ENCODE results near the gene CPA1.

The CPA1 gene

DNA sequence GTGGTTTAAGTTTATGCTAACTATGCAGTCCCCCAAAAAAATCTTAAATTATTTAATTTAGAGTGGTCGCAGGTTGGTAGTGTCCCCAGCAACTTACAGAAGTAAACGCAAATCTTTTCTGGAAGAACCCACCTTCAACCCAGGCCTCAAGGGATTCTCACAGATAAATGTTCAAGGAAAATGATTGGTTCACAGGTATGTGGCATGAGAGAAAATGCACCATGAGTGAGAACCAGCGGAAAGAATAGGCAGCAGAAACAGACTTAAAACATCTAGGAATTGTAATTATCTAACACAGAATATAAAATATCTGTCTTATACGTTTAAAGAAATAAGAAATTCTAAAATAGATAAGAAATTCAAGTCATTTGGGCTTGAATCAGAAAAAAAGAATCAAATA is 38.4 kb upstream of the CPA1 start:
- TF ChIP-seq, protein P1, sequence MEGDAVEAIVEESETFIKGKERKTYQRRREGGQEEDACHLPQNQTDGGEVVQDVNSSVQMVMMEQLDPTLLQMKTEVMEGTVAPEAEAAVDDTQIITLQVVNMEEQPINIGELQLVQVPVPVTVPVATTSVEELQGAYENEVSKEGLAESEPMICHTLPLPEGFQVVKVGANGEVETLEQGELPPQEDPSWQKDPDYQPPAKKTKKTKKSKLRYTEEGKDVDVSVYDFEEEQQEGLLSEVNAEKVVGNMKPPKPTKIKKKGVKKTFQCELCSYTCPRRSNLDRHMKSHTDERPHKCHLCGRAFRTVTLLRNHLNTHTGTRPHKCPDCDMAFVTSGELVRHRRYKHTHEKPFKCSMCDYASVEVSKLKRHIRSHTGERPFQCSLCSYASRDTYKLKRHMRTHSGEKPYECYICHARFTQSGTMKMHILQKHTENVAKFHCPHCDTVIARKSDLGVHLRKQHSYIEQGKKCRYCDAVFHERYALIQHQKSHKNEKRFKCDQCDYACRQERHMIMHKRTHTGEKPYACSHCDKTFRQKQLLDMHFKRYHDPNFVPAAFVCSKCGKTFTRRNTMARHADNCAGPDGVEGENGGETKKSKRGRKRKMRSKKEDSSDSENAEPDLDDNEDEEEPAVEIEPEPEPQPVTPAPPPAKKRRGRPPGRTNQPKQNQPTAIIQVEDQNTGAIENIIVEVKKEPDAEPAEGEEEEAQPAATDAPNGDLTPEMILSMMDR (IDR thresholded peaks at IDR 0.05; ENCODE audit: low read depth, low read length, missing control alignments), result no peak
- DNase-seq (ENCODE audit: low read depth), result no peak
- no peak overlapping the region for H3K4me3 ChIP-seq (ENCODE audit: low read depth, low read length)

DNA sequence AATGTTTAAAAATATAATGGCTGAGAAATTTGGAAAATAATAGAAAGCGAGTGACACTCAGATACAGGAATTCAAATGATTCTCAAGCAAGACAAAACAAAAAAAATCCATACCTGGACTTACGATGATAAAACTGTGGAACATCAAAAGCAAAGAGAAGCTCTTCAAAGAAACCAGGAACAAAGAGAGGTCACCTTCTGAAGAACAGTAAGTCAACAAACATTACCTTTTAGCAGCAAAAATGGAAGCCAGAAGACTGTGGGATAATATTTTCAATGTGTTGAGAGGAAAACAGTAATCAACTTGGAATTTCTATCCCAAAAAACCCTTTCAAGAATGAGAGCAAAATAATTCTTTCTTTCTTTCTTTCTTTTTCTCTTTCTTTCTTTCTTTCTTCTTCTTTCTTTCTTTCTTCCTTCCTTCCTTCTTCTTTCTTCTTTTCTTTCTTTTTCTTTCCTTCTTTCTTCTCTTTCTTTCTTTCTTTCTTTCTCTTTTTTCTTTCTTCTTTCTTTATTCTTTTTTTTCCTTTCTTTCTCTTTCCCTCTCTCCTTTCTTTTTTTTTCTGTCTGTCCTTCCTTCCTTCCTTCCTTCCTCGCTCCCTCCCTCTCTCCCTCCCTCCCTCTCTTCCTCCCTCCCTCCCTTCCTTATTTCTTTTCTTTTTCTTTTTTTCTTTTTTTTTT is 37.5 kb upstream of the CPA1 start:
- no peak overlapping the region for H3K4me3 ChIP-seq (ENCODE audit: low read depth, low read length)
- no peak for DNase-seq (ENCODE audit: low read depth)
- TF ChIP-seq, protein P1 (IDR thresholded peaks at IDR 0.05; ENCODE audit: low read depth, low read length, missing control alignments), result no peak

GRCh38 chr7:130344271-130344866 is 35.9 kb upstream of the CPA1 start, which contains the start of gene CPA5:
CPA5 (plus strand) TSS chr7:130344816; CDS start chr7:130346486, 1,670 bp downstream.
- no peak within 1 kb of the TSS for H3K4me3 ChIP-seq (ENCODE audit: low read depth, low read length)
- TF ChIP-seq, protein P1 (IDR thresholded peaks at IDR 0.05; ENCODE audit: low read depth, low read length, missing control alignments), result no peak
- no peak for DNase-seq (ENCODE audit: low read depth)

DNA sequence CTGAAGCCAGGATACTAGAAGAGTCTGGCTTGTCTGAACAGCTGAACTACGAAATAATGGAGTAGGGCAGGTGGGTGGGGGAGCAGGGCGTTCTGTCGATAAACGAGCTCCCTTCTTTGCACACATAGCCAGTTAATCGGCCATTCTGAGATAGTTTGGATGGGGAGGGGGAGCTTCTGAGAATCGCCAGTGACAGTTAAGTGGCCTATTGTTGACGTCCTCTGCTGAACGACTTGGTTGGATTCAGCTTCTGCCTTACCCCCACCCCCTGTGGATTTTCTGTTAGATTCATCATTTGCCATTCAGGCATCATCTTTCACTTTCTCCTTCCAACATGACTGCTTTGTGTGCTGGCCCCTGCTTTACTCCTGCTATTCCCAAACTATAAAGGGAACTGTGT is 35.2 kb upstream of the CPA1 start:
- no peak for DNase-seq (ENCODE audit: low read depth)
- no peak overlapping the region for H3K4me3 ChIP-seq (ENCODE audit: low read depth, low read length)
- TF ChIP-seq, protein P1 (IDR thresholded peaks at IDR 0.05; ENCODE audit: low read depth, low read length, missing control alignments), result no peak

- TF ChIP-seq, protein P1 (IDR thresholded peaks at IDR 0.05; ENCODE audit: low read depth, low read length, missing control alignments), result no peak
- no peak overlapping the region for H3K4me3 ChIP-seq (ENCODE audit: low read depth, low read length)
- no peak for DNase-seq (ENCODE audit: low read depth)
Observed at GRCh38 chr7:130345725-130346124, 34.6 kb upstream of the CPA1 start.

DNA sequence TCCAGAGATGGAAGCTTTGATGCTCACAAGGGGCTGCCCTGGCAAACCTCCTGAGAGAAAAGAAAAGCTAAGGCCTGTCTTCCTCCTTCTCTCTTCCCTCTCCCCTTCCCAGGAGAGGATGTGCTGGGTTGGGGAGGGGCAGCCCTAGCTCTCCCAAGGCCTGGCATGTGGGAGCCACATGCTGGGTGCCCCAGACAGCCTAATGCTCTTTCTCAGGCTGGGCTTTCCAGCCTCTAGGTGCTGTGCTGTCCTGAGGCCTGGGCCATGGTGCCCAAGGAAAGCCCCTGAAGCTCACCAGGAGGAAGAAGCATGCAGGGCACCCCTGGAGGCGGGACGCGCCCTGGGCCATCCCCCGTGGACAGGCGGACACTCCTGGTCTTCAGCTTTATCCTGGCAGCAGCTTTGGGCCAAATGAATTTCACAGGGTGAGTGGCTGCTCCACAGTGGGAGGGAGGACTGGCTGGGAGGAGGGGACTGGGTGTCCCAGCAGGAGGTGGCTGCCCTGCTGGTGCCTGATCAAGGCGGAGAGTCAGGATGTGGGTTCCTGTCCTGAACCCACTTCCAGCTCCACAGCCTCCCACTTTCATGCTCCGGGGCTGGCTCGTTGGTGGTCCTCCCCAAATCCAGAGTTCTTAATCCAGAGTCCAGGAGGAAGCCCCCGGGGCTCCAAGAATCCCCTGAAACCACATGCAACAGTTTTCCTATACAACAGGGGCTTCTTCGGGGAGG is 34.0 kb upstream of the CPA1 start:
- no peak for DNase-seq (ENCODE audit: low read depth)
- no peak overlapping the region for H3K4me3 ChIP-seq (ENCODE audit: low read depth, low read length)
- TF ChIP-seq, protein P1 (IDR thresholded peaks at IDR 0.05; ENCODE audit: low read depth, low read length, missing control alignments), result no peak
